Hepatocyte (in vitro differentiated cells): ENCODE measurements around the gene DNAJC5. TPM values are rescaled to one million over a fixed set of nuclear protein-coding genes. Genes with fewer than 3 reads are reported as not detected.

Experiments used
- DNase-seq: peaks from one replicate; pipeline ENCODE4 v3.0.0-alpha.2; 2016; ENCODE audit warnings: low spot score
- H2AFZ ChIP-seq: fragments of 200-600 bp; sonication (generic); 2 replicates; pipeline ENCODE4 v1.6.0; 2016; ENCODE audit warnings: antibody characterized with exemption, mild to moderate bottlenecking
- H3K27ac ChIP-seq: fragments of 200-600 bp; sonication (generic); 2 replicates; pipeline ENCODE4 v1.5.1; 2016; ENCODE audit warnings: mild to moderate bottlenecking
- H3K27me3 ChIP-seq: fragments of 200-600 bp; sonication (generic); 2 replicates; pipeline ENCODE4 v1.6.1; 2016
- H3K36me3 ChIP-seq: fragments of 200-600 bp; sonication (generic); replicated peaks from 2 replicates; pipeline ENCODE4 v1.5.1; 2016; ENCODE audit warnings: low read depth; ENCODE audit not compliant: insufficient read depth
- H3K4me1 ChIP-seq: fragments of 200-600 bp; sonication (generic); 2 replicates; pipeline ENCODE4 v1.5.1; 2016; ENCODE audit warnings: mild to moderate bottlenecking, moderate library complexity; ENCODE audit not compliant: insufficient read depth
- H3K4me2 ChIP-seq: fragments of 200-600 bp; sonication (generic); 2 replicates; pipeline ENCODE4 v1.6.0; 2016
- H3K4me3 ChIP-seq: fragments of 200-600 bp; sonication (generic); 2 replicates; pipeline ENCODE4 v1.5.1; 2016; ENCODE audit warnings: mild to moderate bottlenecking
- H3K79me2 ChIP-seq: fragments of 200-600 bp; sonication (generic); 2 replicates; pipeline ENCODE4 v1.6.0; 2017; ENCODE audit warnings: mild to moderate bottlenecking
- H3K9me2 ChIP-seq: fragments of 200-600 bp; sonication (generic); replicated peaks from 2 replicates; pipeline ENCODE4 v1.6.0; 2017; ENCODE audit warnings: mild to moderate bottlenecking; ENCODE audit not compliant: insufficient read depth
- H3K9me3 ChIP-seq: fragments of 200-600 bp; sonication (generic); 2 replicates; pipeline ENCODE4 v1.5.1; 2016; ENCODE audit warnings: low read depth, mild to moderate bottlenecking
- H4K20me1 ChIP-seq: fragments of 200-600 bp; sonication (generic); 2 replicates; pipeline ENCODE4 v1.6.0; 2016; ENCODE audit warnings: mild to moderate bottlenecking; ENCODE audit not compliant: insufficient read depth, poor library complexity, severe bottlenecking
- EZH2 ChIP-seq: fragments of 200-600 bp; sonication (generic); IDR thresholded peaks from 2 replicates; pipeline ENCODE4 v1.6.1; 2016; ENCODE audit warnings: antibody characterized with exemption, mild to moderate bottlenecking, borderline replicate concordance
- EZH2phosphoT487 ChIP-seq: fragments of 200-600 bp; sonication (generic); IDR thresholded peaks from one replicate; pipeline ENCODE4 v1.6.1; 2018; ENCODE audit warnings: antibody characterized with exemption, mild to moderate bottlenecking, low read depth, moderate library complexity; ENCODE audit not compliant: unreplicated experiment, severe bottlenecking
- WGBS: methylation state at CpG from one replicate; pipeline ENCODE4 v1.1.6; 2016; ENCODE audit warnings: low lambda C conversion rate; ENCODE audit errors: missing lambda C conversion rate; 5-methylcytosine and 5-hydroxymethylcytosine counted together
- polyA plus RNA-seq: library from polyadenylated mRNA; unstranded; fragments of >200 nt; fragmentation: Nextera tagmentation; extraction: Ambion mirVana; gene quantifications from 2 replicates; pipeline ENCODE4 v1.2.1, GENCODE V29; 2016
- total RNA-seq: library from RNA; depleted of rRNA; stranded (reverse); fragments of >200 nt; gene quantifications from 2 replicates; pipeline ENCODE4 v1.2.3, GENCODE V29; 2014
- TF ChIP-seq, protein P1 (sequence below): fragments of 200-600 bp; sonication (generic); IDR thresholded peaks from 2 replicates; pipeline ENCODE4 v1.5.1; 2016; ENCODE audit warnings: antibody characterized with exemption, mild to moderate bottlenecking; ENCODE audit not compliant: poor library complexity

DNAJC5 gene
- total and polyA plus RNA-seq, 2 experiments from 2014 or later, result 10.2 to 39.6 TPM

DNA sequence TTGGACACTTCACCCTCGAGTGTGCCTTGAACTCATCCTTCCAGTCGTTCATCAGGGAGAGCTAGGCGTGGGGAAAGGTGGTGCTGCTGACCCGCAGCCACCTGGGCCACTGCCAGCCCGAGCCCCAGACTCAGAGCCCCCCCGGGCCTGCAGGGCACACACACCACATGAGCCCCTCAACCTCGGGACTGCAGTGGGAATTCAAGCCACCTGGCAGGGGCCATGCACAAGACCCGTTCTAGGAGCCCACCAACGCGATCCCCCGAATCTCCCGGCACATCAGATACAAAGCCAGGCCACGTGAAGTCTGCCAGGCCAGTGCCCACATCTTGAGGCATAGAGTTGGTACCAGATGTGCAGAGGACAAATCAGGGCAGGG lies 72.0 kb downstream of the DNAJC5 start:
- peaks cover 12% of the 10 kb centered on the region for H3K79me2 ChIP-seq
- no peak overlapping the region for H3K4me2 ChIP-seq
- 97% methylated on average over 13 of the region's 13 CpGs for whole genome bisulfite sequencing
- no peak overlapping the region for H3K27ac ChIP-seq
- no peaks in the 10 kb centered on the region for H3K36me3 ChIP-seq
- peaks cover 7% of the 10 kb centered on the region for H3K4me1 ChIP-seq
- no peak overlapping the region for H2AFZ ChIP-seq
- TF ChIP-seq EZH2 (no peak), EZH2phosphoT487 (no peak)
- TF ChIP-seq, protein P1, sequence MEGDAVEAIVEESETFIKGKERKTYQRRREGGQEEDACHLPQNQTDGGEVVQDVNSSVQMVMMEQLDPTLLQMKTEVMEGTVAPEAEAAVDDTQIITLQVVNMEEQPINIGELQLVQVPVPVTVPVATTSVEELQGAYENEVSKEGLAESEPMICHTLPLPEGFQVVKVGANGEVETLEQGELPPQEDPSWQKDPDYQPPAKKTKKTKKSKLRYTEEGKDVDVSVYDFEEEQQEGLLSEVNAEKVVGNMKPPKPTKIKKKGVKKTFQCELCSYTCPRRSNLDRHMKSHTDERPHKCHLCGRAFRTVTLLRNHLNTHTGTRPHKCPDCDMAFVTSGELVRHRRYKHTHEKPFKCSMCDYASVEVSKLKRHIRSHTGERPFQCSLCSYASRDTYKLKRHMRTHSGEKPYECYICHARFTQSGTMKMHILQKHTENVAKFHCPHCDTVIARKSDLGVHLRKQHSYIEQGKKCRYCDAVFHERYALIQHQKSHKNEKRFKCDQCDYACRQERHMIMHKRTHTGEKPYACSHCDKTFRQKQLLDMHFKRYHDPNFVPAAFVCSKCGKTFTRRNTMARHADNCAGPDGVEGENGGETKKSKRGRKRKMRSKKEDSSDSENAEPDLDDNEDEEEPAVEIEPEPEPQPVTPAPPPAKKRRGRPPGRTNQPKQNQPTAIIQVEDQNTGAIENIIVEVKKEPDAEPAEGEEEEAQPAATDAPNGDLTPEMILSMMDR, result no peak
- H3K4me3 ChIP-seq, result no peak overlapping the region
- no peaks in the 10 kb centered on the region for H4K20me1 ChIP-seq
- H3K27me3 ChIP-seq, result no peaks in the 10 kb centered on the region
- no peak for DNase-seq
- H3K9me2 ChIP-seq, result no peaks in the 10 kb centered on the region
- no peaks in the 10 kb centered on the region for H3K9me3 ChIP-seq

DNA sequence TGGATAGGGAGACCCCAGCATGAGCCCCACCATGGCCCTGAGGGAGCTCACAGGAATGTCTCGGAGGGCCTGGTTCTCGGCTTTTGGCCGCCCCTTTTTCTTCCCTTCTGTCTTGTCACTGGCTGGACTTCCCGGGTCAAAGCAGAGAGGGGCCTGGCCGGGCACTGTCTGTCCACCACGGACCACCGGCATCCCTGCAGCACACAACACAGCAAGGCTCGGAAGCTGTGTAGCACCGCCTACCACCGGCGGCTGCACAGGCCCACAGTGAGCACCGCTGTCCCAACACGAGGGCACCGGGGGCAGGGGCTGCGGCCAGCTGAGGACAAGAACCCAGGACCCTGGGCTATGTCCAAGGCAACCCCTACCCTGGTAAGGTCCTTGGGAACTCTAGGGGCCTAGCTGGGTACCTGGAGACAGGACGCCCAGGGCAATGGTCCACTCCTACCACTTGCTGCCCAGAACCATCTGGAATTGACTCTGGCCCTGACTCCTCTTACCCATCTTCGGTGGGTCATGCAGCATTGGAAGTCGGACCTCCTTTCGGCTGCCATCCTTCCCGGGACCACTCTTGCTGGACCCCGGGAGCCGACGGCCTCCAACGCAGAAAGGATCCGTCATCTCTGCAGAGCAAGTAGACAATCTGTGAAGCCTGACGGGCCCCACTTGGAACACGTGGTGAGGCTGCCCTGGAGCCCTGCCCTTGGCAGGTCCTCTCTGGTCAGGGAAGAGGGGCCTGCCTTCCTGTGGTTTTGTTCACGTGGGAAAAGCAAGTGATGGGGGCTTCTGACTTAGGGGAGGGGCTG lies 72.6 kb downstream of the DNAJC5 start:
- Histone ChIP-seq H3K4me1 (peaks cover 7% of the 10 kb centered on the region), H3K4me3 (no peak overlapping the region), H3K79me2 (peaks cover 12% of the 10 kb centered on the region), H3K9me3 (no peaks in the 10 kb centered on the region), H4K20me1 (no peaks in the 10 kb centered on the region), H3K9me2 (no peaks in the 10 kb centered on the region), H3K27me3 (no peaks in the 10 kb centered on the region), H3K27ac (no peak overlapping the region), H3K36me3 (no peaks in the 10 kb centered on the region), H3K4me2 (no peak overlapping the region), H2AFZ (no peak overlapping the region)
- DNase-seq, result no peak
- no peak for TF ChIP-seq EZH2
- TF ChIP-seq, protein P1, result no peak
- TF ChIP-seq EZH2phosphoT487, result no peak
- 96% methylated on average over 28 of the region's 28 CpGs for WGBS

DNA sequence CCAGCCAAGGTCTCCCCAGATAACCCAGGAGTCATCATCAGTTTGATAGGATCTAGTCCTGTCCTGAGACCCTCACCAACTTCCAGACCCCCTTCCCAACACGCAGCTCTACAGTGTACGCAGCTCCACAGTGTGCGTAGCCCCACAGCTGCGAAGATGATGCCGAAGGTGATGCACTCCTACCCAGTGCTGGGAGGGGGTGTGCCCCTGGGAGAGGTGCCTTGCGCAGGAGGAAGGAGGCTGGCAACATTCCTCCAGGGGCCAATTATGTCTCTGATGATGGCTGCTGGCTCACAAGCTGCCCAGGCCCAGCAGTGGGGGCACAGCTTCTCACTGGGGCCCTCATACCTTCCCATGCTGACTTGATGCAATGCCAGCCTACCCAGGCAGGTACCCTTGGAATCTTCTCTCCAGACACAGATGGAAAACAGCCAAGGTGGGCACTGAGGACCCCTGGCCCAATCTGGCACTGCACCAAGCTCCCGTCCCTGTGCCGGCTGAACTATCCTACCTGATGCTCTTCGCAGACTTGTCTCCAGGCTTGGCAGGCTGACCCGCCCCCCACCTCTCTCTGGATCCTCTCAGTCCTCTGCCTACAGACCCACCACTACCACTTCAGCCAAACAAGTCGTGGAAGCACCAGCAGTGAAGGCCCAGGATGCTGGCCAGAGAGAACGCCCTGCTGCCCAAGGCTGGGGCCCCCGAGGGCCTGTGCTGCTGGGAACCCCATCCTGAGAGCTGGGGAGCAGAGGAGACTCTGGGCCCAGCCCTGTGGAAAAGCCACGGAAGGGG lies 73.4 kb downstream of the DNAJC5 start:
- H3K4me2 ChIP-seq, result peak overlapping the region; percentile 96
- TF ChIP-seq EZH2 (no peak), EZH2phosphoT487 (no peak)
- TF ChIP-seq, protein P1, result no peak
- peaks cover 7% of the 10 kb centered on the region for H3K4me1 ChIP-seq
- H3K9me2 ChIP-seq, result no peaks in the 10 kb centered on the region
- WGBS, result 86% methylated on average over 14 of the region's 14 CpGs
- H3K9me3 ChIP-seq, result no peaks in the 10 kb centered on the region
- H3K79me2 ChIP-seq, result peaks cover 12% of the 10 kb centered on the region
- H3K4me3 ChIP-seq, result peak overlapping the region; percentile 70
- no peak overlapping the region for H2AFZ ChIP-seq
- H3K36me3 ChIP-seq, result no peaks in the 10 kb centered on the region
- no peak for DNase-seq
- no peaks in the 10 kb centered on the region for H3K27me3 ChIP-seq
- H4K20me1 ChIP-seq, result no peaks in the 10 kb centered on the region
- no peak overlapping the region for H3K27ac ChIP-seq
